ENCODE results near the gene DEDD. TPM values are rescaled to one million over a fixed set of nuclear protein-coding genes. Genes with fewer than 3 reads are reported as not detected.

DEDD gene
- total RNA-seq, 1 experiment from 2014 or later, result 44.7 TPM

DNA sequence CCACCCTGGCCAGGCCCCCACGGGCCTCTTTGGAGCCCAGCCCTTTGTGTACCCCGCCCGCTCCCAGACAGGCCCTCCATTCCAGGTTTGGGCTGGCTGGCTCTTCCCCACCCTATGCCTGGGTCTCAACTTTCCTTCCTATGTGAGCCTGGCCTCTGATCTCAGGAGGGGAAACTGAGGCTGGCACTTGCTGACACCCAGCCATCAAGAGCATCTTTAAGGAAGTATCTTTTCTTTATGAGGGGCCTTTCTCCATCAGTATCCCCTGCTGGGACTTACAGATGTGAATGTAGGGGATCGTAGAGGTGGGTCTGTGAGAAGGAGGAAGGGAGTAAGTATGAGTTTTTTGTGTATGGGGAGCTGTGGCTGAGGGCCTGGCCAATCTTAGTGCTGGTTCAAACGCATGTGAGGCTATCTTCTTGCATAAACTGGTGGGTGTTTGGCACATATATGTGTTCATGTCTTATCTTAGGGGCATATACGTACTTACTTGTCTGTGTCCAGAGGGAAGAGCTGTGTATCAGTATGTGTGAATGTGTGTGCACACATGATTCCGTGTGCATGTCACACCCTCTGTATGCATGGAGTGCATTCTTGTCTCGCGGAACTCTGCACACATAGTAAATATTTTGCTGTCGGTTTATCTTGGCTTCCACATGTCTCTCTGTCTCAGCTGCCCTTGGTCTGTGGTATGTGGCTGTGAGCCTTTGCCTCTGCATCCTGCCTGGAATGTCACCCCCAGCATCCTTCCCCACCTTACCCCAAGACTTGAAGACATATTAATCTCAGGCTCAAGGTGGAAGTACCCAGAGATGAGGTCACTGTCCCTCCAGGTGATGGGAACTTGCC, 48.5 kb downstream of the DEDD start:
- Histone ChIP-seq H3K79me2 (ENCODE audit: insufficient read depth, low read length) (no peaks in the 10 kb centered on the region), H3K4me2 (ENCODE audit: insufficient read depth, insufficient read length, low read length) (no peak overlapping the region), H3K23me2 (ENCODE audit: insufficient read length, low read depth, low read length, poor library complexity, severe bottlenecking) (no peaks in the 10 kb centered on the region), H4K5ac (ENCODE audit: insufficient read length, low read depth, low read length) (no peak overlapping the region), H2BK120ac (ENCODE audit: low read depth, low read length, poor library complexity, severe bottlenecking) (no peak overlapping the region), H3K56ac (ENCODE audit: insufficient read length, low read depth, low read length) (no peak overlapping the region), H2AFZ (ENCODE audit: low read length) (no peak overlapping the region), H3T11ph (ENCODE audit: low read length) (no peak overlapping the region), H4K20me1 (ENCODE audit: control insufficient read depth, insufficient read depth, insufficient read length) (no peaks in the 10 kb centered on the region), H3K9me3 (ENCODE audit: control insufficient read depth, low read depth, low read length) (no peaks in the 10 kb centered on the region), H2BK5ac (ENCODE audit: insufficient read length, low read length) (no peak overlapping the region), H2BK12ac (ENCODE audit: insufficient read length, low read depth, low read length) (no peak overlapping the region), H3K79me1 (ENCODE audit: insufficient read depth, low read depth, low read length, poor library complexity, severe bottlenecking) (no peaks in the 10 kb centered on the region), H3K14ac (ENCODE audit: insufficient read depth, low read length) (no peak overlapping the region), H4K91ac (ENCODE audit: insufficient read length, low read depth, low read length) (no peak overlapping the region), H3K27ac (ENCODE audit: insufficient read length, low read depth, low read length) (no peak overlapping the region), H2BK20ac (ENCODE audit: low read depth, low read length, poor library complexity, severe bottlenecking) (no peak overlapping the region), H3K23ac (ENCODE audit: insufficient read length, low read depth, low read length) (no peak overlapping the region), H2BK15ac (ENCODE audit: low read depth, low read length) (no peak overlapping the region), H2AK5ac (ENCODE audit: insufficient read length, low read length) (no peak overlapping the region), H3K9ac (ENCODE audit: extremely low read depth, insufficient read length, low read length) (no peak overlapping the region), H3K4ac (ENCODE audit: low read depth, low read length) (no peak overlapping the region), H4K8ac (replicated peaks; ENCODE audit: insufficient read length, low read depth, low read length) (no peak overlapping the region), H3K18ac (ENCODE audit: insufficient read length, low read depth, low read length) (no peak overlapping the region), H3K4me1 (ENCODE audit: insufficient read depth, low read length) (no peaks in the 10 kb centered on the region), H3K27me3 (ENCODE audit: insufficient read depth, low read length) (no peaks in the 10 kb centered on the region)
- TF ChIP-seq CTCF (conservative IDR thresholded peaks at IDR 0.05), result no peak
- no CpG with 5 or more reads among the region's 10 CpGs for WGBS (ENCODE audit: extremely low coverage, insufficient read length, low lambda C conversion rate)
- H3K4me3 Mint-ChIP-seq, result no peak overlapping the region
- DNase-seq, result no peak
- H3K36me3 Mint-ChIP-seq (ENCODE audit: insufficient read depth in 1 of 3, low read depth in 3 of 3), result no peaks in the 10 kb centered on the region
- no peaks in the 10 kb centered on the region for H3K9me3 Mint-ChIP-seq
- H3K27ac Mint-ChIP-seq, result no peak overlapping the region
- peaks cover 53 to 54% of the 10 kb centered on the region in 2 experiments for H3K4me1 Mint-ChIP-seq
- H3K27me3 Mint-ChIP-seq (ENCODE audit: low read depth), result no peaks in the 10 kb centered on the region; the same call in 1 of the 2 replicates
